Endodermal cell (in vitro differentiated cells): ENCODE data around the gene NCAM1. TPM values are rescaled to one million over a fixed set of nuclear protein-coding genes. Genes with fewer than 3 reads are reported as not detected.
A peak's percentile ranks its signal among the peaks of the same experiment; 100 is the strongest.

Experiments
- DNase-seq: peaks from one replicate; pipeline ENCODE4 v3.0.0-alpha.2; 2017
- H3K27ac ChIP-seq: 2 replicates; pipeline ENCODE4 v1.5.1; 2013; ENCODE audit warnings: mild to moderate bottlenecking, low read depth, low read length, moderate library complexity
- H3K27me3 ChIP-seq: 2 replicates; pipeline ENCODE4 v1.6.1; 2013; ENCODE audit warnings: mild to moderate bottlenecking, low read length, moderate library complexity; ENCODE audit not compliant: insufficient read depth, control insufficient read depth, poor library complexity, severe bottlenecking
- H3K36me3 ChIP-seq: 2 replicates; pipeline ENCODE4 v1.7.0; 2013; ENCODE audit warnings: mild to moderate bottlenecking, low read length, moderate library complexity; ENCODE audit not compliant: control insufficient read depth, insufficient read depth
- H3K4me1 ChIP-seq: one replicate; pipeline ENCODE4 v1.7.0; 2013; ENCODE audit warnings: low read length; ENCODE audit not compliant: control insufficient read depth, insufficient read depth
- H3K4me3 ChIP-seq: 2 replicates; pipeline ENCODE4 v1.5.1; 2013; ENCODE audit warnings: mild to moderate bottlenecking, low read length, moderate library complexity
- H3K9ac ChIP-seq: 2 replicates; pipeline ENCODE4 v1.6.1; 2013; ENCODE audit warnings: mild to moderate bottlenecking, low read length, moderate library complexity; ENCODE audit not compliant: poor library complexity, severe bottlenecking; ENCODE audit errors: extremely low read depth
- H3K9me3 ChIP-seq: 2 replicates; pipeline ENCODE4 v1.6.1; 2013; ENCODE audit warnings: mild to moderate bottlenecking, low read length, moderate library complexity; ENCODE audit not compliant: control insufficient read depth
- H3K27ac Mint-ChIP-seq: 2 replicates; pipeline ENCODE4 v1.8.0; 2020; ENCODE audit warnings: mixed read lengths
- H3K27me3 Mint-ChIP-seq: 2 replicates; pipeline ENCODE4 v1.8.0; 2021; ENCODE audit warnings: mild to moderate bottlenecking, mixed read lengths; ENCODE audit not compliant: insufficient read depth
- H3K36me3 Mint-ChIP-seq: 2 replicates; pipeline ENCODE4 v1.8.0; 2020; ENCODE audit warnings: low read depth, mixed read lengths
- H3K4me1 Mint-ChIP-seq: 2 replicates; pipeline ENCODE4 v1.8.0; 2020; ENCODE audit warnings: mixed read lengths
- H3K4me3 Mint-ChIP-seq: 2 replicates; pipeline ENCODE4 v1.8.0; 2020; ENCODE audit warnings: mild to moderate bottlenecking, moderate library complexity, mixed read lengths
- H3K9me3 Mint-ChIP-seq: 2 replicates; pipeline ENCODE4 v1.8.0; 2020; ENCODE audit warnings: mild to moderate bottlenecking, mixed read lengths
- CTCF ChIP-seq: fragments of 200-600 bp; sonication (generic); conservative IDR thresholded peaks from 2 replicates; pipeline ENCODE4 v1.5.0; 2021; ENCODE audit warnings: antibody characterized with exemption, mild to moderate bottlenecking
- WGBS, 2 experiments: methylation state at CpG; one replicate each; pipeline versions ENCODE4 v1.1.5 to v1.1.7; 2013; ENCODE audit warnings: missing lambda C conversion rate in 2 of 2, mixed read lengths in 1 of 2; ENCODE audit not compliant: insufficient coverage in 1 of 2, insufficient read length in 1 of 2; 5-methylcytosine and 5-hydroxymethylcytosine counted together
- total RNA-seq, 2 donors: library from RNA; stranded (reverse); fragmentation: NEBNext Ultra II Directional in 1 of 2; extraction: Animal tissue kit (Norgen Biotek cat#: 25700) in 1 of 2; gene quantifications; 2 replicates in 1 of 2; 3 replicates in 1 of 2; pipeline ENCODE4 v1.2.1, GENCODE V29; 2021

NCAM1 gene
- total RNA-seq, 2 donors from 2014 or later: 1.6 to 2.9 TPM

GRCh38 chr11:113192121-113192925, 231.1 kb downstream of the NCAM1 start:
- H3K27ac ChIP-seq: no peak overlapping the region
- TF ChIP-seq CTCF: no peak
- peaks cover 17% of the 10 kb centered on the region for H3K4me1 ChIP-seq
- no peak overlapping the region for H3K4me3 Mint-ChIP-seq
- H3K4me3 ChIP-seq: peak overlapping the region; percentile 57
- no peak for DNase-seq
- WGBS, 2 experiments: 69 to 75% methylated on average over 5 to 8 of the region's 8 CpGs
- H3K27me3 ChIP-seq: no peaks in the 10 kb centered on the region
- peaks cover 37% of the 10 kb centered on the region for H3K4me1 Mint-ChIP-seq
- H3K36me3 ChIP-seq: no peaks in the 10 kb centered on the region
- H3K9me3 ChIP-seq: no peaks in the 10 kb centered on the region
- H3K27me3 Mint-ChIP-seq: peaks cover 5% of the 10 kb centered on the region
- no peak overlapping the region for H3K27ac Mint-ChIP-seq
- H3K9ac ChIP-seq: no peak overlapping the region
- H3K36me3 Mint-ChIP-seq: no peaks in the 10 kb centered on the region
- no peaks in the 10 kb centered on the region for H3K9me3 Mint-ChIP-seq

- Histone ChIP-seq H3K27ac (no peak overlapping the region), H3K4me3 (no peak overlapping the region), H3K9ac (no peak overlapping the region), H3K4me1 (peaks cover 17% of the 10 kb centered on the region), H3K36me3 (no peaks in the 10 kb centered on the region), H3K27me3 (no peaks in the 10 kb centered on the region), H3K9me3 (no peaks in the 10 kb centered on the region)
- Mint-ChIP-seq H3K9me3 (no peaks in the 10 kb centered on the region), H3K4me1 (peaks cover 37% of the 10 kb centered on the region), H3K4me3 (no peak overlapping the region), H3K36me3 (no peaks in the 10 kb centered on the region), H3K27me3 (peaks cover 1% of the 10 kb centered on the region), H3K27ac (no peak overlapping the region)
- no peak for DNase-seq
- 95 to 97% methylated on average over 6 to 7 of the region's 7 CpGs for WGBS, 2 experiments
- TF ChIP-seq CTCF: no peak
Observed at GRCh38 chr11:113193016-113193415, 231.8 kb downstream of the NCAM1 start.

GRCh38 chr11:113193946-113194345, 232.7 kb downstream of the NCAM1 start:
- WGBS, 2 experiments: 95 to 100% methylated on average over 1 to 4 of the region's 5 CpGs
- H3K9ac ChIP-seq: no peak overlapping the region

More at GRCh38 chr11:113193946-113194345, 232.7 kb downstream of the NCAM1 start:
- Histone ChIP-seq H3K36me3 (no peaks in the 10 kb centered on the region), H3K9me3 (no peaks in the 10 kb centered on the region), H3K4me3 (no peak overlapping the region), H3K27me3 (no peaks in the 10 kb centered on the region), H3K4me1 (peaks cover 17% of the 10 kb centered on the region), H3K27ac (no peak overlapping the region)
- Mint-ChIP-seq H3K9me3 (no peaks in the 10 kb centered on the region), H3K4me1 (peaks cover 37% of the 10 kb centered on the region), H3K4me3 (no peak overlapping the region), H3K27me3 (no peaks in the 10 kb centered on the region), H3K27ac (no peak overlapping the region), H3K36me3 (no peaks in the 10 kb centered on the region)
- no peak for TF ChIP-seq CTCF
- DNase-seq: no peak
